NT2/D1 (cell line): ENCODE measurements around the gene ABCA2.
A peak's percentile ranks its signal among the peaks of the same experiment; 100 is the strongest.

Experiments used
- DNase-seq: peaks from one replicate; pipeline ENCODE4 v3.0.0-alpha.2; 2011; ENCODE audit warnings: low read depth, low spot score
- H3K27me3 ChIP-seq: 2 replicates; pipeline ENCODE4 v1.6.0; 2011; ENCODE audit warnings: mild to moderate bottlenecking; ENCODE audit not compliant: insufficient read length, insufficient read depth
- H3K36me3 ChIP-seq: 2 replicates; pipeline ENCODE4 v1.6.1; 2011; ENCODE audit warnings: mild to moderate bottlenecking, low read length, mixed read lengths; ENCODE audit not compliant: insufficient read depth, insufficient read length
- H3K4me1 ChIP-seq: 2 replicates; pipeline ENCODE4 v1.5.1; 2011; ENCODE audit not compliant: insufficient read depth, insufficient read length
- H3K4me3 ChIP-seq: 2 replicates; pipeline ENCODE4 v1.5.1; 2011; ENCODE audit warnings: low read depth; ENCODE audit not compliant: insufficient read length
- H3K9ac ChIP-seq: 2 replicates; pipeline ENCODE4 v1.6.0; 2011; ENCODE audit warnings: low read depth; ENCODE audit not compliant: insufficient read length
- H3K9me3 ChIP-seq: 2 replicates; pipeline ENCODE4 v1.5.1; 2011; ENCODE audit warnings: mild to moderate bottlenecking, low read length; ENCODE audit not compliant: insufficient read depth
- SUZ12 ChIP-seq: IDR thresholded peaks from 2 replicates; pipeline ENCODE4 v1.6.1; 2011; ENCODE audit not compliant: insufficient read length, insufficient read depth; ENCODE audit errors: extremely low read depth
- YY1 ChIP-seq: IDR thresholded peaks from 2 replicates; pipeline ENCODE4 v1.6.1; 2011; ENCODE audit not compliant: insufficient read length, insufficient read depth
- ZNF274 ChIP-seq: IDR thresholded peaks from 2 replicates; pipeline ENCODE4 v1.6.1; 2011; ENCODE audit warnings: mild to moderate bottlenecking, low read depth, low read length

ABCA2 gene

GRCh38 chr9:136990242-136990911, 37.7 kb downstream of the ABCA2 start:
- Histone ChIP-seq H3K4me3 (no peak overlapping the region), H3K36me3 (peaks cover 25% of the 10 kb centered on the region), H3K4me1 (peaks cover 23% of the 10 kb centered on the region), H3K27me3 (no peaks in the 10 kb centered on the region), H3K9ac (no peak overlapping the region), H3K9me3 (peaks cover 10% of the 10 kb centered on the region; the same call in 1 of the 2 replicates)
- TF ChIP-seq SUZ12 = no peak
- TF ChIP-seq YY1 = no peak
- TF ChIP-seq ZNF274 = no peak
- no peak for DNase-seq

DNA sequence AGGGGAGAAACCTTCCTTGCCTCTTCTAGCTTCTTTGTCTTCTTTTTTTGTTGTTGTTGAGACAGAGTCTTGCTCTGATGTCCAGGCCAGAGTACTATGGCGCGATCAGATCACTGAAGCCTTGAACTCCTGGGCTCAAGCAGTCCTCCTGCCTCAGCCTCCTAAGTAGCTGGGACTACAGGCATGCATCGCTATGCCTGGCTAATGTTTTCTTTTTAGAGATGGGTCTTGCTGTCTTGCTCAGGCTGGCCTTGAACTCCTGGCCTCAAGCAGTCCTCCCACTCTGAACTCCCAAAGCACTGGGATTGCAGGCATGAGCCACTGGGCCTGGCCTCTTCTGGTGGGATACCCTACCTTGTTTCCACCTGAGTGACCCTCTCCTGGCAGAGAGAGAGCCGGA, 39.2 kb downstream of the ABCA2 start:
- no peak for TF ChIP-seq YY1
- no peak for TF ChIP-seq ZNF274
- no peak for TF ChIP-seq SUZ12
- Histone ChIP-seq H3K9me3 (peaks cover 10% of the 10 kb centered on the region; the same call in 1 of the 2 replicates), H3K4me1 (peaks cover 27% of the 10 kb centered on the region), H3K27me3 (no peaks in the 10 kb centered on the region), H3K9ac (peak overlapping the region; percentile 17), H3K36me3 (peaks cover 10% of the 10 kb centered on the region), H3K4me3 (no peak overlapping the region)
- DNase-seq = no peak

DNA sequence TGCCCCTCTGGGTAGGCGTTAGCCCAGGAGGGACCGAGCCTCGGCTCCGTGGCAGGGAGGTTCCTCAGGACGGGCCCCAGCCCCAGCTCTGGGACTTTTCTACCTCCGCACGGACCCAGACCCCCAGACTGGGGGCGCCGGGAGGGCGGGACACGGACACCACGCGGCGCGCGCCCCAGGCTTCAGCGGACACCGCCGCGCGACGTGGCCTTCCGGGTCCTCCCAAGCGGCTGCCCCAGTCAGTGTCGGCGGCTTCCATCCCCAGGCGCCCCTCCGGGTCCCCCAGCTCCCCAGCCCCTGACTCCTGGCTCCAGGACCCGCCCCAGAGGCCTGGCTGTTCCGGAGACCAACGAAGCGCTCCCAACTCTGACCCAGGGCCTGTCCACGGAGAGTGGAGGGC, 42.2 kb downstream of the ABCA2 start:
- DNase-seq = no peak
- Histone ChIP-seq H3K36me3 (no peaks in the 10 kb centered on the region), H3K4me3 (no peak overlapping the region), H3K9me3 (peaks cover 6% of the 10 kb centered on the region; the same call in 1 of the 2 replicates), H3K9ac (no peak overlapping the region), H3K4me1 (peaks cover 35% of the 10 kb centered on the region), H3K27me3 (no peaks in the 10 kb centered on the region)
- TF ChIP-seq ZNF274 (no peak), SUZ12 (no peak), YY1 (no peak)

DNA sequence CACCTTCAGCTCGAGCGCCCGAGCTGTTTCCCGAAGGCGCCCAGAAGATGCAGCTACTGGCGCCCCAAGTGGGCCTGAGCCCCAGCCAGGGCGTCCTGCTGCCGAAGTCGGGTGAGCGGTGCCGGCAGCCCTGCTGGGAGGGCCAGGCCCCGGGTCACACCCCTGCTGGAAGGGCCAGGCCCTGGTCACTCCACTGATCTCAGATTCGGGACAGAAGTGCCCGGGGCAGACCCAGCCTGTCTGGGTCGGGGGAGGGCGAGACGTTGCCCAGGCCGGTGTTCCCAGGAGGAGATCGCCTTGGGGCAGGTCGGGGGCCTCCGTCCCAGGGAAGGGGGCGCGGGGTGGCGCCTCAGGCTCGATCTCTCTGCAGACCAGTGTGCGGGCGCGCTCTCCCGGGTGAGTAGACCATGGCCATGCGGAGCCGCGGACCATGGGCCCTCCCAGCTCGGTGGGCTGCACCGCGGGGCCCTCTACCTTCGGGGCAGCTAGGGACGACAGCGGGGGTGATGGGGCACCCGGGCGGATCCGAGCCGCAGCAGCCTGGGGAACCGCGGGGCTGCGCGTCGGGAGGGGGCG, 42.9 kb downstream of the ABCA2 start:
- no peaks in the 10 kb centered on the region for H3K27me3 ChIP-seq
- peaks cover 34% of the 10 kb centered on the region for H3K4me1 ChIP-seq
- no peak for TF ChIP-seq ZNF274
- no peak for TF ChIP-seq YY1
- TF ChIP-seq SUZ12 = no peak
- H3K36me3 ChIP-seq = no peaks in the 10 kb centered on the region
- no peak for DNase-seq
- H3K9ac ChIP-seq = peak overlapping the region; percentile 42
- H3K4me3 ChIP-seq = no peak overlapping the region
- H3K9me3 ChIP-seq = no peaks in the 10 kb centered on the region

DNA sequence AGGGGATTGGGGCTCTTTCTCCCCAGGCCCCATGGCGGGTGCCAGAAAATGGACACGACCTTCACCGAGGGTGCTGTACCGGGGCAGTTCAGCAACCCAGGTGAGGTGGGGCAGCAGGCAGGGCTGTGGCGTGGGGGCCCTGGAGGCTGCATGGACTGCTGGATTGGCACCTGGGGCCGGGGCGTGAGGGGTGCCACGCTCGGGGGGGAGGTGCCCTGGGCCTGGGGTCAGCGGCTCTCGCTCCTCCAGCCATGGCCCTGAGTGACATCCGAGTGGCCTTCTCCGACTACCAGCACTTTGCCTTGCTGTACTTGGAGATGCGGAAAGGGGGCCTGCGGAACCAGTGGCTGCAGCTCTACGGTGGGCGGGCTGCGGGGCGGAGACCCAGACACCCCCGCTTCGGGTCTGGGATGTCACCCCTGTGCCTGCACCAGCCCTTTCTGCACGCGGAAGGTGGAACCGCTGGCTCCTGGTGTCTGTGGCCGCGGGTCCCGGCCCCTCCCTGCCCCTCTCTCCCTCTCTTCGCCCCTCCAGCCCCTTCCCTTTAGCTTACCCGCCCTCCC, 43.5 kb downstream of the ABCA2 start:
- Histone ChIP-seq H3K9me3 (no peaks in the 10 kb centered on the region), H3K4me3 (no peak overlapping the region), H3K27me3 (no peaks in the 10 kb centered on the region), H3K36me3 (no peaks in the 10 kb centered on the region), H3K9ac (no peak overlapping the region), H3K4me1 (peaks cover 34% of the 10 kb centered on the region)
- no peak for TF ChIP-seq ZNF274
- no peak for TF ChIP-seq YY1
- no peak for TF ChIP-seq SUZ12
- DNase-seq = no peak

DNA sequence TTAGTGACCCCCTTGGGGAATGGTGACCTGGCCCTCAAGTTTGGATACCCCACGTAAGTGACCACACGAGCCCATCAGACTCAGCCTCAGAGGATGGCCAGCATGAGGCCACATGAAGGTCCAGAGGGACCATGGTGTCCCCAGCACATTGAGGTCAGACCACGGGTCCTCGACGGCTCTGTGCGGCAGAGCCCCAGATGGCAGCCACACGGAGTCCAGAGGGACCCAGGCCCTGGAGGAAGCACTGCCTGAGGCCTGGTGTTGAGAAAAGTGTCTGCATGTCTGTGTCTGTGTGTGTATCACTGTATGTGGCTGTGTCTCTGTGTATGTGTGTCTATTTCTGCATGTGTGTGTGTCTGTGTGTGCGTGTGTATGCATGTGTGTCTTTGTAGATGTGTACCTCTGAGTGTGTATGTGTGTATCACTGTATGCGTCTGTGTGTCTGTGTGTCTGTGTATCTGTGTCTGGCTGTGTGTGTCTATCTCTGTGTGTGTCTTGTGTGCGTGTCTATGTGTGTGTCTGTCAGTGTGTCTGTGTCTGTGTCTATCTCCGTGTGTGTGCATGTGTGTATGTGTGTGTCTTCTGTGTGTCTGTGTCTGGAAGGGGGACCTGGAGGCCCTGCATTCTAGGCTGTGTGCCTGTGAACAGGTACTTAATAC, 44.3 kb downstream of the ABCA2 start:
- peaks cover 40% of the 10 kb centered on the region for H3K4me1 ChIP-seq
- no peak overlapping the region for H3K4me3 ChIP-seq
- H3K36me3 ChIP-seq = no peaks in the 10 kb centered on the region
- H3K9me3 ChIP-seq = no peaks in the 10 kb centered on the region
- no peak for DNase-seq
- no peak for TF ChIP-seq ZNF274
- TF ChIP-seq SUZ12 = no peak
- no peak for TF ChIP-seq YY1
- no peaks in the 10 kb centered on the region for H3K27me3 ChIP-seq
- no peak overlapping the region for H3K9ac ChIP-seq

GRCh38 chr9:136983167-136983566, 44.9 kb downstream of the ABCA2 start:
- peaks cover 41% of the 10 kb centered on the region for H3K4me1 ChIP-seq
- no peak for DNase-seq
- H3K9ac ChIP-seq = no peak overlapping the region
- H3K4me3 ChIP-seq = no peak overlapping the region
- H3K27me3 ChIP-seq = no peaks in the 10 kb centered on the region
- TF ChIP-seq YY1 (no peak), ZNF274 (no peak), SUZ12 (no peak)
- H3K36me3 ChIP-seq = no peaks in the 10 kb centered on the region
- H3K9me3 ChIP-seq = no peaks in the 10 kb centered on the region
